ENCODE results near the gene STK32B. TPM values are rescaled to one million over a fixed set of nuclear protein-coding genes. Genes with fewer than 3 reads are reported as not detected.

The STK32B gene
- total RNA-seq, 1 experiment from 2014 or later, result 15.1 TPM

DNA sequence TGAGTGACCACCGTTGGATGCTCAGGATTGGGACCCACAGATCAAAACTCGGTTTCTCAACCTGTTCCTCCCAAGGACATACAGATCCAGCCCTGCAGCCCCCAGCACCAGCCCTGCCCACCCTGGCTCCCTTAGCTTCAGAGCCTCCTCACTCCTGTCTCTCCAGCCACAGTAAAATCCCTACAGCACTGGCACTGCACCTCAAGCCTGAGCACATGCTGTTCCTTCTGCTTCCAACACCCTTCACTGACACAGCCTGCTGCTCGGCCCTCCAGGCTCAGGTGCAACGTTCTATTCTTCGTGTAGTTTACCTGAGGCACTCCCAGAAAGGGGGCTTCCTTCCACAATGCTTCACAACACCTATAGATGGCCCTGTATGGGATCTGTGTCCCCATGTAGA lies 493.5 kb downstream of the STK32B start:
- no peaks in the 10 kb centered on the region for H3K36me3 ChIP-seq (ENCODE audit: insufficient read depth, low read length, poor library complexity, severe bottlenecking)
- no peak overlapping the region for H3K4me3 ChIP-seq (ENCODE audit: low read depth, low read length, poor library complexity, severe bottlenecking)
- H3K27me3 ChIP-seq (replicated peaks; ENCODE audit: insufficient read depth, low read depth, low read length, poor library complexity), result no peaks in the 10 kb centered on the region
- no peak overlapping the region for H3K27ac ChIP-seq (ENCODE audit: low read depth, low read length, poor library complexity, severe bottlenecking)
- no peak for DNase-seq (ENCODE audit: low spot score)
- TF ChIP-seq, protein P1, sequence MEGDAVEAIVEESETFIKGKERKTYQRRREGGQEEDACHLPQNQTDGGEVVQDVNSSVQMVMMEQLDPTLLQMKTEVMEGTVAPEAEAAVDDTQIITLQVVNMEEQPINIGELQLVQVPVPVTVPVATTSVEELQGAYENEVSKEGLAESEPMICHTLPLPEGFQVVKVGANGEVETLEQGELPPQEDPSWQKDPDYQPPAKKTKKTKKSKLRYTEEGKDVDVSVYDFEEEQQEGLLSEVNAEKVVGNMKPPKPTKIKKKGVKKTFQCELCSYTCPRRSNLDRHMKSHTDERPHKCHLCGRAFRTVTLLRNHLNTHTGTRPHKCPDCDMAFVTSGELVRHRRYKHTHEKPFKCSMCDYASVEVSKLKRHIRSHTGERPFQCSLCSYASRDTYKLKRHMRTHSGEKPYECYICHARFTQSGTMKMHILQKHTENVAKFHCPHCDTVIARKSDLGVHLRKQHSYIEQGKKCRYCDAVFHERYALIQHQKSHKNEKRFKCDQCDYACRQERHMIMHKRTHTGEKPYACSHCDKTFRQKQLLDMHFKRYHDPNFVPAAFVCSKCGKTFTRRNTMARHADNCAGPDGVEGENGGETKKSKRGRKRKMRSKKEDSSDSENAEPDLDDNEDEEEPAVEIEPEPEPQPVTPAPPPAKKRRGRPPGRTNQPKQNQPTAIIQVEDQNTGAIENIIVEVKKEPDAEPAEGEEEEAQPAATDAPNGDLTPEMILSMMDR (conservative IDR thresholded peaks at IDR 0.05; ENCODE audit: low read depth, low read length), result no peak
- TF ChIP-seq EZH2 (IDR thresholded peaks at IDR 0.05; ENCODE audit: borderline replicate concordance, low read depth, low read length, poor library complexity, severe bottlenecking), result no peak
- H3K4me1 ChIP-seq (ENCODE audit: insufficient read depth, low read length, poor library complexity, severe bottlenecking), result no peaks in the 10 kb centered on the region
- BruUV-seq (replicated peaks), result no TSS peak
- ChIA-PET CTCF (no interaction called here), POLR2A (ENCODE audit: low non-redundant PET) (no interaction called here)
- intact Hi-C loops (cut with micrococcal nuclease; ENCODE audit: unreplicated experiment), result no loop called here
- H3K9me3 ChIP-seq (ENCODE audit: low read depth, low read length, poor library complexity, severe bottlenecking), result no peaks in the 10 kb centered on the region

DNA sequence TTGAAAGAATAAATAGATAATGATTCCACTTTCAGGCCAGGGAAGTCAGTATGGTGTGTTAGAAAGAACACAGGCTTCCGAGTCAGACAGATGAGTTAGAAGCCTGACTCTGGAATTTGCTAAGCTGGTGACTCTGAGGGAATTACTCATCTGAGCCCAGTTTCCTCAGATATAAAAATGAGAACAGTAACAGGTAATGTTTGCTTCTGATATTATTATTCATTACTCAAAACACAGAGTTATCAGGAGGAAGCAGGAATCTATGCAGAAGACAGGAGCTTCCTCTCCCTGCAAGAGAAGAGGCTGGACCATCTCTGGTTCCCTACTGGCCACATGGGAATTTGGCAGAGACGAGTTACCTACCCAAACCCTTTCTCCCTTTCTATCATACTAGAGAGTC lies 494.0 kb downstream of the STK32B start:
- no peak for DNase-seq (ENCODE audit: low spot score)
- BruUV-seq (replicated peaks), result no TSS peak
- intact Hi-C loops (cut with micrococcal nuclease; ENCODE audit: unreplicated experiment), result no loop called here
- ChIA-PET POLR2A (ENCODE audit: low non-redundant PET) (no interaction called here), CTCF (no interaction called here)
- TF ChIP-seq, protein P1 (conservative IDR thresholded peaks at IDR 0.05; ENCODE audit: low read depth, low read length), result no peak
- no peaks in the 10 kb centered on the region for H3K9me3 ChIP-seq (ENCODE audit: low read depth, low read length, poor library complexity, severe bottlenecking)
- no peaks in the 10 kb centered on the region for H3K4me1 ChIP-seq (ENCODE audit: insufficient read depth, low read length, poor library complexity, severe bottlenecking)
- H3K27me3 ChIP-seq (replicated peaks; ENCODE audit: insufficient read depth, low read depth, low read length, poor library complexity), result no peaks in the 10 kb centered on the region
- no peak overlapping the region for H3K27ac ChIP-seq (ENCODE audit: low read depth, low read length, poor library complexity, severe bottlenecking)
- no peak overlapping the region for H3K4me3 ChIP-seq (ENCODE audit: low read depth, low read length, poor library complexity, severe bottlenecking)
- H3K36me3 ChIP-seq (ENCODE audit: insufficient read depth, low read length, poor library complexity, severe bottlenecking), result no peaks in the 10 kb centered on the region

DNA sequence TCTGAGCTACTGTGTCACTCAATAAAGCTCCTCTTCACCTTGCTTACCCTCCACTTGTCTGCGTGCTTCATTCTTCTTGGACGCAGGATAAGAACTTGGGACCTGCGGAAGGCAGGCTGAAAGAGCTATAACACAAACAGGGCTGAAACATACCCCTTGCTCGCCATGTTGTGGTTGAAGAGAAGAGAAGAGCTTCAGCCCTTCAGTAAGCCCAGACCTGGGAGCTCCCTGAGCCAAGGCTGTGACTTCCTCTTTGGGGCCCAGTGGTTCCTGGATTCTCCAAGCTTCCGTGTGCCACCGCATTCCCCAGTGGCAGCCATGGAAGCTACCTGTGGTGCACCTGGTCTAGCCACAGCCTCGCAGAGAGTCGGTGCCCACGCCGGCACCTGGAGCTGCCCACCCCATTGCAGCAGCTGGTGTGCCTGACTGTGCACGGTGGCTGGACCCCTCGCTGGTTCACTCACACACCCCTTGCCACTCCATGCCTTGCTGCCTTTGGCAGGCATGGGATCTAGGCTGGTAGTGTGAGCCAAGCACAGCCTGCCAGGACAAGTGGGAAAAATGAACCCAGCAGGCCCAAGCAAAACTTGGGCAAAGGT lies 496.5 kb downstream of the STK32B start:
- TF ChIP-seq, protein P1 (conservative IDR thresholded peaks at IDR 0.05; ENCODE audit: low read depth, low read length), result no peak
- no peak for TF ChIP-seq EZH2 (IDR thresholded peaks at IDR 0.05; ENCODE audit: borderline replicate concordance, low read depth, low read length, poor library complexity, severe bottlenecking)
- no peak for DNase-seq (ENCODE audit: low spot score)
- no peaks in the 10 kb centered on the region for H3K9me3 ChIP-seq (ENCODE audit: low read depth, low read length, poor library complexity, severe bottlenecking)
- ChIA-PET CTCF (no interaction called here), POLR2A (ENCODE audit: low non-redundant PET) (no interaction called here)
- intact Hi-C loops (cut with micrococcal nuclease; ENCODE audit: unreplicated experiment), result no loop called here
- BruUV-seq (replicated peaks), result no TSS peak
- H3K27ac ChIP-seq (ENCODE audit: low read depth, low read length, poor library complexity, severe bottlenecking), result no peak overlapping the region
- H3K36me3 ChIP-seq (ENCODE audit: insufficient read depth, low read length, poor library complexity, severe bottlenecking), result no peaks in the 10 kb centered on the region
- H3K4me3 ChIP-seq (ENCODE audit: low read depth, low read length, poor library complexity, severe bottlenecking), result no peak overlapping the region
- H3K27me3 ChIP-seq (replicated peaks; ENCODE audit: insufficient read depth, low read depth, low read length, poor library complexity), result no peaks in the 10 kb centered on the region
- no peaks in the 10 kb centered on the region for H3K4me1 ChIP-seq (ENCODE audit: insufficient read depth, low read length, poor library complexity, severe bottlenecking)

Other genes with a start within 250 kb of the STK32B start
- 4.7 and 6.1 TPM in 2 replicates for gene MSX1, start 191.8 kb upstream of the STK32B start, total RNA-seq (2021)
- gene CYTL1, start 32.0 kb upstream of the STK32B start, total RNA-seq (2021), result 7.5 and 9.1 TPM in 2 replicates

Data from A673 (cell line).